ENCODE data around the gene GFPT1. TPM values are rescaled to one million over a fixed set of nuclear protein-coding genes. Genes with fewer than 3 reads are reported as not detected.

Gene GFPT1
- total and polyA plus RNA-seq, 4 donors = 15.9 to 72.6 (median 30.5) TPM

DNA sequence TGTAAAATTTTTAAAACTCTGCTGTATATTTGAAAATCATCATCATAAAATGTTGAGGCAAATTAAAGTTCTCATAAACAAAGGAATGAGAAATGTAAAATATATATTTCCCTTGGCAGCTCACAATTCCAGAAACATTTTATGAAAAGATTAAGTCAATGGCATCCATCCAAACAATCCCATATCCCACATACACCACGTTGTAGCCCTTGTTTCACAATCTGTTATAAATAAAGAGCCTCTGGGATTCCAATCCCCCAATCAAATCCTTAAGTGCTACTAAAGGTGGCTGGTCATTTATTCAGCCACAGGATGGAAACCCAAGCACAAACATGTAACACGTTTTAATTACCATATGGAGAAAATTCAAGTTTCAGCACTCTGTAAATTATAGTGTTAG lies 51.7 kb downstream of the GFPT1 start:
- no peak overlapping the region for H3K9ac ChIP-seq (ENCODE audit: insufficient read depth in 1 of 2, low read length in 2 of 2)
- no peak for TF ChIP-seq CTCF (IDR thresholded peaks at IDR 0.05; ENCODE audit: control extremely low read depth, extremely low read depth)
- no peaks in the 10 kb centered on the region for H3K9me3 ChIP-seq (ENCODE audit: control insufficient read depth in 4 of 4, insufficient read depth in 3 of 4, low read length in 3 of 4)
- DNase-seq = peak in 2 of 3 donors; percentile 35 to 66
- WGBS, 2 donors = 62 to 80% methylated on average over 2 of the region's 2 CpGs
- no peak for ATAC-seq (ENCODE audit: insufficient read depth, low FRiP score)
- H3K36me3 ChIP-seq (ENCODE audit: control insufficient read depth in 4 of 4, insufficient read depth in 4 of 4, low read length in 4 of 4) = peaks cover 11 to 29% (median 17%) of the 10 kb centered on the region in 4 donors
- H3K4me1 ChIP-seq (ENCODE audit: control insufficient read depth in 5 of 5, insufficient read depth in 5 of 5, low read length in 5 of 5) = no peaks in the 10 kb centered on the region
- no peak overlapping the region for H3K27ac ChIP-seq (ENCODE audit: low read depth in 1 of 2, low read length in 1 of 2)
- H3K4me3 ChIP-seq = no peak overlapping the region
- no peaks in the 10 kb centered on the region for H3K27me3 ChIP-seq (ENCODE audit: control insufficient read depth in 3 of 3, insufficient read depth in 3 of 3, low read length in 2 of 3)

- DNase-seq (no peak), ATAC-seq (ENCODE audit: insufficient read depth, low FRiP score) (no peak)
- no peaks in the 10 kb centered on the region for H3K9me3 ChIP-seq (ENCODE audit: control insufficient read depth in 4 of 4, insufficient read depth in 3 of 4, low read length in 3 of 4)
- no peak overlapping the region for H3K27ac ChIP-seq (ENCODE audit: low read depth in 1 of 2, low read length in 1 of 2)
- peaks cover 17 to 34% (median 19%) of the 10 kb centered on the region in 4 donors for H3K36me3 ChIP-seq (ENCODE audit: control insufficient read depth in 4 of 4, insufficient read depth in 4 of 4, low read length in 4 of 4)
- WGBS, 2 donors = 95 to 96% methylated on average over 2 of the region's 2 CpGs
- no peaks in the 10 kb centered on the region for H3K27me3 ChIP-seq (ENCODE audit: control insufficient read depth in 3 of 3, insufficient read depth in 3 of 3, low read length in 2 of 3)
- H3K4me1 ChIP-seq (ENCODE audit: control insufficient read depth in 5 of 5, insufficient read depth in 5 of 5, low read length in 5 of 5) = no peaks in the 10 kb centered on the region
- H3K4me3 ChIP-seq = no peak overlapping the region
- TF ChIP-seq CTCF (IDR thresholded peaks at IDR 0.05; ENCODE audit: control extremely low read depth, extremely low read depth) = no peak
- no peak overlapping the region for H3K9ac ChIP-seq (ENCODE audit: insufficient read depth in 1 of 2, low read length in 2 of 2)
These were observed 53.7 kb downstream of the GFPT1 start for GRCh38 chr2:69333352-69333751.

GRCh38 chr2:69330781-69331180 lies 56.2 kb downstream of the GFPT1 start:
- H3K9ac ChIP-seq (ENCODE audit: insufficient read depth in 1 of 2, low read length in 2 of 2) = no peak overlapping the region
- TF ChIP-seq CTCF (IDR thresholded peaks at IDR 0.05; ENCODE audit: control extremely low read depth, extremely low read depth) = no peak
- 86 to 96% methylated on average over 2 of the region's 2 CpGs for WGBS, 2 donors
- no peaks in the 10 kb centered on the region for H3K9me3 ChIP-seq (ENCODE audit: control insufficient read depth in 4 of 4, insufficient read depth in 3 of 4, low read length in 3 of 4)
- no peaks in the 10 kb centered on the region for H3K27me3 ChIP-seq (ENCODE audit: control insufficient read depth in 3 of 3, insufficient read depth in 3 of 3, low read length in 2 of 3)
- no peak for DNase-seq
- no peaks in the 10 kb centered on the region for H3K4me1 ChIP-seq (ENCODE audit: control insufficient read depth in 5 of 5, insufficient read depth in 5 of 5, low read length in 5 of 5)
- no peak overlapping the region for H3K4me3 ChIP-seq
- H3K27ac ChIP-seq (ENCODE audit: low read depth in 1 of 2, low read length in 1 of 2) = no peak overlapping the region
- no peak for ATAC-seq (ENCODE audit: insufficient read depth, low FRiP score)
- peaks cover 16 to 36% (median 29%) of the 10 kb centered on the region in 4 donors for H3K36me3 ChIP-seq (ENCODE audit: control insufficient read depth in 4 of 4, insufficient read depth in 4 of 4, low read length in 4 of 4)

- H3K4me1 ChIP-seq (ENCODE audit: control insufficient read depth in 5 of 5, insufficient read depth in 5 of 5, low read length in 5 of 5) = peaks cover 0 to 4% (median 0%) of the 10 kb centered on the region in 5 donors
- H3K36me3 ChIP-seq (ENCODE audit: control insufficient read depth in 4 of 4, insufficient read depth in 4 of 4, low read length in 4 of 4) = peaks cover 12 to 21% (median 13%) of the 10 kb centered on the region in 4 donors
- ATAC-seq (ENCODE audit: insufficient read depth, low FRiP score) (no peak), DNase-seq (no peak)
- H3K4me3 ChIP-seq = no peak overlapping the region
- no peaks in the 10 kb centered on the region for H3K27me3 ChIP-seq (ENCODE audit: control insufficient read depth in 3 of 3, insufficient read depth in 3 of 3, low read length in 2 of 3)
- 96 to 100% methylated on average over 1 of the region's 1 CpG for WGBS, 2 donors
- no peaks in the 10 kb centered on the region for H3K9me3 ChIP-seq (ENCODE audit: control insufficient read depth in 4 of 4, insufficient read depth in 3 of 4, low read length in 3 of 4)
- H3K27ac ChIP-seq (ENCODE audit: low read depth in 1 of 2, low read length in 1 of 2) = no peak overlapping the region
- TF ChIP-seq CTCF (IDR thresholded peaks at IDR 0.05; ENCODE audit: control extremely low read depth, extremely low read depth) = no peak
- no peak overlapping the region for H3K9ac ChIP-seq (ENCODE audit: insufficient read depth in 1 of 2, low read length in 2 of 2)
These were observed 64.4 kb downstream of the GFPT1 start for GRCh38 chr2:69322631-69323030.

Measured in lung (tissue), 12 donors.